GM10847 (cell line): ENCODE measurements around the gene GATAD1.

Experiments
- POLR2A ChIP-seq: IDR thresholded peaks from 2 replicates; pipeline ENCODE4 v1.6.1; 2011; ENCODE audit not compliant: insufficient read length; ENCODE audit errors: extremely low read depth

GATAD1 gene

GRCh38 chr7:92425311-92425947 lies 21.9 kb upstream of the GATAD1 start:
- TF ChIP-seq POLR2A = no peak

- no peak for TF ChIP-seq POLR2A
Observed at GRCh38 chr7:92427193-92427592, 20.1 kb upstream of the GATAD1 start.

- TF ChIP-seq POLR2A = no peak
Observed at GRCh38 chr7:92432299-92432946, 14.9 kb upstream of the GATAD1 start.

GRCh38 chr7:92433019-92433418 lies 14.3 kb upstream of the GATAD1 start:
- no peak for TF ChIP-seq POLR2A

- no peak for TF ChIP-seq POLR2A
Observed at GRCh38 chr7:92435542-92435941, 11.7 kb upstream of the GATAD1 start.

GRCh38 chr7:92436612-92437445 lies 10.5 kb upstream of the GATAD1 start:
- no peak for TF ChIP-seq POLR2A

- TF ChIP-seq POLR2A = no peak
Observed at GRCh38 chr7:92437956-92438491, 9.3 kb upstream of the GATAD1 start.

- no peak for TF ChIP-seq POLR2A
Observed at GRCh38 chr7:92446869-92447344, 375 bp upstream of the GATAD1 start.

GRCh38 chr7:92448205-92448747 lies 994 bp downstream of the GATAD1 start:
- TF ChIP-seq POLR2A = no peak

- no peak for TF ChIP-seq POLR2A
Observed at GRCh38 chr7:92451645-92452044, 4.4 kb downstream of the GATAD1 start.

- no peak for TF ChIP-seq POLR2A
Observed at GRCh38 chr7:92456236-92456635, 9.0 kb downstream of the GATAD1 start.

GRCh38 chr7:92460109-92460508 lies 12.8 kb downstream of the GATAD1 start:
- no peak for TF ChIP-seq POLR2A

GRCh38 chr7:92460510-92460909 lies 13.2 kb downstream of the GATAD1 start:
- no peak for TF ChIP-seq POLR2A

GRCh38 chr7:92461027-92462003 lies 14.0 kb downstream of the GATAD1 start:
- no peak for TF ChIP-seq POLR2A

- TF ChIP-seq POLR2A = no peak
Observed at GRCh38 chr7:92462560-92462959, 15.3 kb downstream of the GATAD1 start.

GRCh38 chr7:92464515-92464914 lies 17.2 kb downstream of the GATAD1 start:
- TF ChIP-seq POLR2A = no peak
